Gastrocnemius medialis (tissue), 4 donors: Measurements from ENCODE around the gene AHRR.

Source experiments
- POLR2A ChIP-seq, 2 donors: fragments of 450-650 bp; IDR thresholded peaks; one replicate each; pipeline ENCODE4 v1.6.1; 2017; ENCODE audit warnings: antibody characterized with exemption in 2 of 2, mild to moderate bottlenecking in 2 of 2, moderate library complexity in 2 of 2
- TF ChIP-seq, protein P1 (sequence below), 5 experiments: fragments of 450-650 bp in 3 of 5; fragments of 200-600 bp in 2 of 5; sonication (generic) in 2 of 5; IDR thresholded peaks in 4 of 5; conservative IDR thresholded peaks in 1 of 5; 1 replicate in 4 of 5; 2 replicates in 1 of 5; pipeline ENCODE4 v1.5.1; 2016 to 2019; ENCODE audit warnings: antibody characterized with exemption in 5 of 5, mild to moderate bottlenecking in 3 of 5, moderate library complexity in 3 of 5

DNA sequence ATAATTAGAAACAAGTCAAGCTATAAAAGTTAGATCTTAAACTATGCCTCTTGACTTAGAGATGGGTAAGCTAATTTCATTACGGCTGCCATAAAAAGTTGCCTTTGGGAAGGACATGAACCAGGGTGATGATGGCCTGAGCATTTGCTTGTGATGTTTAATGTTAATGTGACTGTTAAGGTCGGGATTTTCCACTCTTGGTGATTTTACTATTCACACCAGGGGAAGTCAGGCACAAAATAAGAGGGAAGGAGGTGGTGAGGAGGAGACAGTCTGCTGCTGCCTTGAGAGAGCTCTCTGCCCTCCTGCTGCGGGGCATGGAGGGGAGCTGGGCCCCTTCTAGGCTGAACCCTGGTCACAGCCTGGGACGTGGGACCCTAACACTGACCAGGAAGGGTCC lies 34.4 kb downstream of the AHRR start:
- no peak for TF ChIP-seq POLR2A (IDR thresholded peaks at IDR 0.05)
- TF ChIP-seq, protein P1, sequence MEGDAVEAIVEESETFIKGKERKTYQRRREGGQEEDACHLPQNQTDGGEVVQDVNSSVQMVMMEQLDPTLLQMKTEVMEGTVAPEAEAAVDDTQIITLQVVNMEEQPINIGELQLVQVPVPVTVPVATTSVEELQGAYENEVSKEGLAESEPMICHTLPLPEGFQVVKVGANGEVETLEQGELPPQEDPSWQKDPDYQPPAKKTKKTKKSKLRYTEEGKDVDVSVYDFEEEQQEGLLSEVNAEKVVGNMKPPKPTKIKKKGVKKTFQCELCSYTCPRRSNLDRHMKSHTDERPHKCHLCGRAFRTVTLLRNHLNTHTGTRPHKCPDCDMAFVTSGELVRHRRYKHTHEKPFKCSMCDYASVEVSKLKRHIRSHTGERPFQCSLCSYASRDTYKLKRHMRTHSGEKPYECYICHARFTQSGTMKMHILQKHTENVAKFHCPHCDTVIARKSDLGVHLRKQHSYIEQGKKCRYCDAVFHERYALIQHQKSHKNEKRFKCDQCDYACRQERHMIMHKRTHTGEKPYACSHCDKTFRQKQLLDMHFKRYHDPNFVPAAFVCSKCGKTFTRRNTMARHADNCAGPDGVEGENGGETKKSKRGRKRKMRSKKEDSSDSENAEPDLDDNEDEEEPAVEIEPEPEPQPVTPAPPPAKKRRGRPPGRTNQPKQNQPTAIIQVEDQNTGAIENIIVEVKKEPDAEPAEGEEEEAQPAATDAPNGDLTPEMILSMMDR (IDR thresholded peaks at IDR 0.05 in 4 of 5, conservative IDR thresholded peaks at IDR 0.05 in 1 of 5), result no peak
